SK-N-MC (cell line): ENCODE results near the gene DNAH14.

Source experiments
- EZH2 ChIP-seq: fragments of 200-600 bp; sonication (generic); IDR thresholded peaks from one replicate; pipeline ENCODE4 v1.6.1; 2017; ENCODE audit warnings: antibody characterized with exemption
- POLR2AphosphoS5 ChIP-seq: IDR thresholded peaks from 2 replicates; pipeline ENCODE4 v1.6.1; 2012; ENCODE audit warnings: mild to moderate bottlenecking, low read depth, low read length, borderline replicate concordance

- TF ChIP-seq EZH2 (no peak), POLR2AphosphoS5 (no peak)
Measured at GRCh38 chr1:224896130-224896781, 33.2 kb upstream of the DNAH14 start.
